ENCODE data around the gene FOSL2. TPM values are rescaled to one million over a fixed set of nuclear protein-coding genes. Genes with fewer than 3 reads are reported as not detected.

The FOSL2 gene
- total RNA-seq, 1 experiment from 2014 or later, result 34.2 TPM

GRCh38 chr2:28447086-28447485 is 54.4 kb downstream of the FOSL2 start:
- no TSS peak for BruUV-seq (replicated peaks)
- Histone ChIP-seq H2AFZ (ENCODE audit: low read length) (no peak overlapping the region), H3K4me1 (ENCODE audit: insufficient read depth, low read length) (peaks cover 63% of the 10 kb centered on the region)

DNA sequence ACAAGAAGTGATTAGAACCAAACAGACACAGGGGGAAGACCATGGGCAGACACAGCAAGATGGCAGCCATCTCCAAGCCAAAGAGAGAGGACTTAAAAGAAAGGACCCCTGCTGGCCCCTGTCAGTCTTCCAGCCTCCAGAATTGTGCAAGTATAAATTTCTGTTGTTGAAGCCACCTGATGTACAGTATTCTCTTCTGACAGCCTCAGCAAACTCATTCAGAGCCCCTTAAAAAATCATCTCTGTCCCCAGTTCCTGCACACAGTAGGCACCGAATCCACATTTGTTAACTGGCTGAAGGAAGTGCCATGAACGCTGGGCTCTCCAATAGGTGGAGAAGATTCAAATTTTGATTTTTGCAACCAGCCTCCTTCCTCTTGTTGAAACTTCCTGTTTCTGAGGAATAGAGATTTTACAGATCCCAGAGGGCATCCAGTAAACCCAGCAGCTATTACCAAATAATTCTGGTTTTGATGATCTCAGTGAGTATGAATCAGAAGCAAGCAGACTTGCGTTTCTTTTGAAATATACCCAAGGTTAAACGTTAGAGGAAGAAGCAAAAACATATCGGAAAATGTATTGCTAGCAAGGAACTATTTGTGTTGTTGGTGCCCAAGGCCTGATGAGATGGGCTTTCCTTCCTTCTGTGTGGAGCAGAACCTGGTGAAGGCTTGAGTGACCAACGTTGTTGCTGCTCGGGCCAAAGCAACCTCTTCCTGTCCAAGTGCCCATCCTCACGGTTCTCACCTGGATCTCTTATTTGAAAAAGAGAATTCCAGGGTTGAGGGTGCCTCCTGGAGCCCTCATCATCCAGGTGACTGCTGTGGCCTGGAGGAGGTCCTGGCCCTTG is 55.5 kb downstream of the FOSL2 start:
- peaks cover 59% of the 10 kb centered on the region for H3K4me1 ChIP-seq (ENCODE audit: insufficient read depth, low read length)

More at GRCh38 chr2:28447086-28447485, 54.4 kb downstream of the FOSL2 start:
- no peak overlapping the region for H3K9ac ChIP-seq (ENCODE audit: low read length)
- H3K9me2 ChIP-seq (replicated peaks; ENCODE audit: low read length), result no peaks in the 10 kb centered on the region
- no peaks in the 10 kb centered on the region for H3K36me3 ChIP-seq (ENCODE audit: low read depth, low read length)
- peak overlapping the region; percentile 80 for H3K27ac ChIP-seq (ENCODE audit: low read length)
- POLR2A ChIA-PET (ENCODE audit: unreplicated experiment), result no interaction called here
- no peak overlapping the region for H3K4me3 ChIP-seq (ENCODE audit: low read length)
- H3K79me2 ChIP-seq (ENCODE audit: low read length), result no peaks in the 10 kb centered on the region
- DNase-seq (no peak), ATAC-seq (no peak)
- H3F3A ChIP-seq (ENCODE audit: low read length, unreplicated experiment), result no peaks in the 10 kb centered on the region
- H3K27me3 ChIP-seq (ENCODE audit: low read length), result no peaks in the 10 kb centered on the region
- no peak for TF ChIP-seq EZH2phosphoT487 (IDR thresholded peaks at IDR 0.05; ENCODE audit: borderline replicate concordance, low read length)
- no peak for TF ChIP-seq CTCF (conservative IDR thresholded peaks at IDR 0.05; ENCODE audit: low read depth, low read length)
- no peak for TF ChIP-seq EZH2 (IDR thresholded peaks at IDR 0.05; ENCODE audit: low read length, unreplicated experiment)
- H3K4me2 ChIP-seq (ENCODE audit: low read length), result no peak overlapping the region
- no peaks in the 10 kb centered on the region for H4K20me1 ChIP-seq (ENCODE audit: low read length)
- CTCF ChIA-PET, result no interaction called here
- no peaks in the 10 kb centered on the region for H3K9me3 ChIP-seq (ENCODE audit: low read length)
- intact Hi-C loops (cut with micrococcal nuclease), result loop anchor here (5.0 kb wide), 1 partner anchor 740 kb away; no protein-coding TSS in a partner anchor

More for the DNA sequence above, 55.5 kb downstream of the FOSL2 start:
- Histone ChIP-seq H4K20me1 (ENCODE audit: low read length) (no peaks in the 10 kb centered on the region), H3K9me3 (ENCODE audit: low read length) (no peaks in the 10 kb centered on the region), H3K4me2 (ENCODE audit: low read length) (peak overlapping the region; percentile 34), H3K27ac (ENCODE audit: low read length) (peak overlapping the region; percentile 81), H3K4me3 (ENCODE audit: low read length) (no peak overlapping the region), H3K9ac (ENCODE audit: low read length) (peak overlapping the region; percentile 13; the same call in 1 of the 2 replicates), H3K27me3 (ENCODE audit: low read length) (no peaks in the 10 kb centered on the region), H3K36me3 (ENCODE audit: low read depth, low read length) (no peaks in the 10 kb centered on the region), H2AFZ (ENCODE audit: low read length) (peak overlapping the region; percentile 8; the same call in 1 of the 2 replicates), H3F3A (ENCODE audit: low read length, unreplicated experiment) (no peaks in the 10 kb centered on the region), H3K79me2 (ENCODE audit: low read length) (no peaks in the 10 kb centered on the region), H3K9me2 (replicated peaks; ENCODE audit: low read length) (no peaks in the 10 kb centered on the region)
- 0 out of 2 replicates have a peak, but pooled peaks have one; percentile 6 for ATAC-seq
- TF ChIP-seq CTCF (conservative IDR thresholded peaks at IDR 0.05; ENCODE audit: low read depth, low read length) (no peak), EZH2 (IDR thresholded peaks at IDR 0.05; ENCODE audit: low read length, unreplicated experiment) (no peak), EZH2phosphoT487 (IDR thresholded peaks at IDR 0.05; ENCODE audit: borderline replicate concordance, low read length) (no peak)
- ChIA-PET POLR2A (ENCODE audit: unreplicated experiment) (no interaction called here), CTCF (no interaction called here)
- BruUV-seq (replicated peaks), result no TSS peak
- peak; percentile 82 for DNase-seq
- intact Hi-C loops (cut with micrococcal nuclease), result loop anchor here (5.0 kb wide), 1 partner anchor 741 kb away; no protein-coding TSS in a partner anchor

Data from PC-3 (cell line).